Psoas muscle (tissue), 8 donors: Measurements from ENCODE around the gene ZNF222. TPM values are rescaled to one million over a fixed set of nuclear protein-coding genes. Genes with fewer than 3 reads are reported as not detected.

Experiments used
- ATAC-seq, 4 donors: fragments of 200-7000 bp; cut with Tn5 transposase; one replicate each; pipeline ENCODE4 v1.9.1; 2020; ENCODE audit warnings: moderate library complexity in 3 of 4, mild to moderate bottlenecking in 2 of 4
- DNase-seq, 2 donors: peaks; one replicate each; pipeline ENCODE4 v3.0.0-alpha.2; 2020
- H3K27ac ChIP-seq: fragments of 200-600 bp; one replicate; pipeline ENCODE4 v1.8.0; 2022
- H3K27me3 ChIP-seq, 3 donors: fragments of 200-600 bp in 1 of 3; one replicate each; pipeline versions ENCODE4 v1.6.1 to v1.8.0; 2013 to 2022; ENCODE audit warnings: low read length in 2 of 3, mild to moderate bottlenecking in 2 of 3, moderate library complexity in 1 of 3; ENCODE audit not compliant: insufficient read depth in 3 of 3
- H3K36me3 ChIP-seq, 2 donors: fragments of 200-600 bp in 1 of 2; one replicate each; pipeline versions ENCODE4 v1.6.1 to v1.8.0; 2013 to 2022; ENCODE audit warnings: low read depth in 1 of 2, mild to moderate bottlenecking in 1 of 2, moderate library complexity in 1 of 2; ENCODE audit not compliant: insufficient read depth in 1 of 2
- H3K4me1 ChIP-seq: fragments of 200-600 bp; one replicate; pipeline ENCODE4 v1.8.0; 2022
- H3K4me3 ChIP-seq: fragments of 200-600 bp; one replicate; pipeline ENCODE4 v1.8.0; 2022; ENCODE audit warnings: mild to moderate bottlenecking
- H3K9me3 ChIP-seq: fragments of 200-600 bp; one replicate; pipeline ENCODE4 v1.8.0; 2022
- CTCF ChIP-seq: fragments of 200-600 bp; IDR thresholded peaks from one replicate; pipeline ENCODE4 v1.8.0; 2022; ENCODE audit warnings: antibody characterized with exemption
- WGBS, 3 donors: extraction: QIAGEN DNeasy Blood & Tissue Kit; methylation state at CpG; one replicate each; pipeline versions ENCODE4 v1.1.6 to v1.1.7; 2013; 5-methylcytosine and 5-hydroxymethylcytosine counted together
- intact Hi-C, 2 donors: fragments of 100-400 bp; cut with DNase I; formaldehyde crosslinking; loops; one replicate each; pipeline versions ENCODE4 v1.11.0 to v1.14.2; 2022
- long read RNA-seq, 2 donors: library from polyadenylated mRNA; unstranded; transcript quantifications; one replicate each; pipeline ENCODE4 v2.0.0, GENCODE V29; 2021
- polyA plus RNA-seq, 3 donors: library from polyadenylated mRNA; stranded (reverse); fragments of 200-250 nt; gene quantifications; one replicate each; pipeline ENCODE4 v1.2.3, GENCODE V29; 2013
- total RNA-seq, 4 donors: library from RNA; stranded (reverse); fragmentation: NEBNext Ultra II Directional in 2 of 4; extraction: Animal tissue kit (Norgen Biotek cat#: 25700) in 2 of 4; gene quantifications; one replicate each; pipeline versions ENCODE4 v1.2.1 to v1.2.4, GENCODE V29; 2021 to 2023
- donor health status: healthy with polysubstance abuse.
- donor health status: DM: no; HTN: no; CAD: no; lungs with moderate emphysema.
- donor health status: Bipolar disorder and iron deficiency.
- donor health status: healthy.
- donor health status: DM: yes; HTN: yes; CAD: no.
- donor health status: DM: no; HTN: no; CAD: no.
- donor health status: DM: no; HTN: no; CAD: no.
- donor health status: DM: yes; HTN: yes; CAD: no.

Gene ZNF222
- total RNA-seq (1 to 10 TPM in 3 of 4 donors, under 1 TPM in 1; 0.47 to 1.9 (median 1.6) TPM), polyA plus RNA-seq (1 to 10 TPM; 2.1 to 4.0 (median 2.4) TPM)
- long read RNA-seq, donor 1, result 0 reads
- long read RNA-seq, donor 2, partial matches to known transcripts, result 0 of 1 reads
- long read RNA-seq, donor 2, other reads (novel, unspliced or antisense), result 0 of 1 reads

DNA sequence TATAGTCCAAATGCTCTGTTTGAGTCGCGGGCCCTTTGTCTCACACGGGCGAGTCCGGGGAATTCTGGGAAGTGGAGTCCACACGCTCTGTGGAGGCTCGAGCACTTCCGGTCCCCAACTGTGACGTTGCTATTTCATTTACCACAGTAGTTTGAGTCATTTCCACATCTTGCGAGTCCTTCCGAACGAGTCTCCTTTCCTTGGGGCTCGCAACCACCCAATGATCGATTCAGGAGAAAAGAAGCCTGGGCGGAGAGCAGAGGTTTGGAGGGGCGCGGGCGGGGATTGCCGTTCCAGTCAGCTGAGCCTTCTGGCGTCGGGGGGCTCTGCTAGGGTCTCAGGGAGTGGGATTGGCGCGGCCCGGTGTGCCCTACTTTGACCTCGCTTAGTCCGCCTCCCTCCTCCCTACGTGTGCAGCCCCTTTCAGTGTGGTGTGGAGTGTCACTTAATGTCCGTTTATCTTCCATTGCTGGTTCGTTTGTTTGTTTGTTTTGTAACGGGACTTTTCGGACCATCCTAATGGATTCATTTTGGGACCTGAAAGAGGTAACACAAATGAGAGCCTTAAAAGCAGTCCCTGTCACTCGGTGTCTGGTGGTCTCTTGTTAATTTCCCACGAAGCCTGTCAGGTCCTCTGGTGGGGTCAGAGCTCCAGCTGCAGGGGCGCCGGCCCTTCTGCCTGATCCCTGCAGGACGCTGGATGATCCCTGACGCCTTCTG, at the start of gene ZNF222:
Gene ZNF222 (plus strand): TSS at position 163 of the 720 bp plus-strand sequence. CDS start 58 bp downstream, at position 221.
- 1 to 2% (median 1%) methylated on average over 37 of the region's 37 CpGs for WGBS, 3 donors
- Histone ChIP-seq H3K9me3 (peaks cover 31% of the 10 kb centered on the region), H3K27me3 (no peaks in the 10 kb centered on the region), H3K4me3 (peak within 1 kb of the TSS; percentile 83), H3K27ac (peak within 1 kb of the TSS; percentile 58), H3K4me1 (no peaks in the 10 kb centered on the region), H3K36me3 (peaks cover 13 to 37% of the 10 kb centered on the region in 2 donors)
- DNase-seq (peak; percentile 80 to 84), ATAC-seq (peak; percentile 64 to 98 (median 96))
- TF ChIP-seq CTCF, result no peak
- intact Hi-C loops, result no loop called here

GRCh38 chr19:43976732-43977131, 48.4 kb upstream of the ZNF222 start:
- no peaks in the 10 kb centered on the region for H3K36me3 ChIP-seq
- intact Hi-C loops, result no loop called here
- no peak for TF ChIP-seq CTCF
- H3K27ac ChIP-seq, result no peak overlapping the region
- no peak overlapping the region for H3K4me3 ChIP-seq
- no peak for ATAC-seq
- peaks cover 96% of the 10 kb centered on the region for H3K9me3 ChIP-seq
- 92 to 98% (median 94%) methylated on average over 1 of the region's 1 CpG for WGBS, 3 donors
- H3K27me3 ChIP-seq, result no peaks in the 10 kb centered on the region
- DNase-seq, result no peak
- no peaks in the 10 kb centered on the region for H3K4me1 ChIP-seq

GRCh38 chr19:43983544-43983911, 41.7 kb upstream of the ZNF222 start:
- ATAC-seq (no peak), DNase-seq (no peak)
- Histone ChIP-seq H3K4me1 (peaks cover 4% of the 10 kb centered on the region), H3K27ac (peak overlapping the region; percentile 62), H3K4me3 (peak overlapping the region; percentile 81), H3K36me3 (peaks cover 5 to 6% of the 10 kb centered on the region in 2 donors), H3K27me3 (no peaks in the 10 kb centered on the region), H3K9me3 (peaks cover 77% of the 10 kb centered on the region)
- no peak for TF ChIP-seq CTCF
- WGBS, 3 donors, result 58 to 67% (median 59%) methylated on average over 2 of the region's 2 CpGs
- intact Hi-C loops, result loop anchor here in 1 of 2 donors (10.0 kb wide), 1 partner anchor 111 kb away; the partner anchor contains the start of gene ZNF224

DNA sequence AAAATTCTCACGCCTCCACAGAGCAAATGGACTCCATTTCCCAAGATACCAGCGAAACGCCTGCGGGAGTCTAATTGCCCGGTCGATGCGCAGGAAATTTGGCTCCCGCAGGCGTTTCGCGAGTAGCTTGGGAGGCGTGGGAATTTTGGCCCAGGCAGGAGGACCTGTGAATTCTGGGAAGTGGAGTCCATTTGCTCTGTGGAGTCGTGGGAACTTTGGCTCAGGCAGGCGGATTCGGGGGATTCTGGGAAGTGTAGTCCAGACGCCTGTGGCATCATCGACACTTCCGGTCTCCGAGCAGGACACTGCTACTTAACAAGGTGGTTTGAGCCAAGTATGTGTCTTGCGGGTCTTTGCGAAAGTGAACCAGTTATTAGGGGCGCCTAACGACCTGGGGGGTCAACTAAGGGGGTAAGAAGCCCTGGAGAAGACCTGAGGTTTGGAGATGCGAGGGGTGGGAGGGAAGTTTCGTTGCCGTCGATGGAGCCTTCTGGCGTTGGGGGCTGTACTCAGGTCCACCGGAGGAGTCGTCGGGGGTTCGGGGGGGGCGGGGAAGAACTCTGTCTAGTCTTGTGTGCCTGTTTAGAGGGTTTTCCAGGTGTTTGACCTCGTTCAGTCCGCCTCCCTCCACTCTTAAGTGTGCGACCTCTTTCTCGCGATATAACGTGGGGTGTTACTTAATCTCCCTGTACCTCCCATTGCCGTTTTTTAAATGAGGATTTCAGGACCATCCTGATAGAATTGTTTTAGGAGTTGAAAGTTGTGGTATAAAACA, 41.1 kb upstream of the ZNF222 start, which contains the start of gene ZNF155:
Gene ZNF155 (plus strand): TSS at position 277 of the 775 bp plus-strand sequence. CDS start 4,356 bp downstream, outside the sequence.
- DNase-seq, result peak; percentile 89 to 93
- H3K27me3 ChIP-seq, result no peaks in the 10 kb centered on the region
- peak within 1 kb of the TSS; percentile 62 for H3K27ac ChIP-seq
- H3K4me1 ChIP-seq, result peaks cover 4% of the 10 kb centered on the region
- peaks cover 79% of the 10 kb centered on the region for H3K9me3 ChIP-seq
- ATAC-seq, result peak; percentile 100
- H3K36me3 ChIP-seq, result peaks cover 6 to 10% of the 10 kb centered on the region in 2 donors
- peak within 1 kb of the TSS; percentile 81 for H3K4me3 ChIP-seq
- no peak for TF ChIP-seq CTCF
- intact Hi-C loops, result loop anchor here (2.0 to 10.0 kb wide), 2 partner anchors 15 to 111 kb away; partner anchors contain the start of gene ZNF224 (in 1 of the 2)
- WGBS, 3 donors, result 0 to 1% (median 1%) methylated on average over 39 to 40 of the region's 40 CpGs
